Mesendoderm (in vitro differentiated cells): Measurements from ENCODE around the gene TERF2IP.

Experiments used
- DNase-seq: peaks from one replicate; pipeline ENCODE4 v3.0.0; 2013
- H2AK5ac ChIP-seq: 2 replicates; pipeline ENCODE4 v1.6.1; 2013; ENCODE audit warnings: low read length, inconsistent platforms
- H2BK120ac ChIP-seq: 2 replicates; pipeline ENCODE4 v1.6.1; 2013; ENCODE audit warnings: low read depth, mild to moderate bottlenecking, low read length, moderate library complexity, mixed read lengths
- H2BK15ac ChIP-seq: replicated peaks from 2 replicates; pipeline ENCODE4 v1.6.1; 2013; ENCODE audit warnings: low read depth, mild to moderate bottlenecking, moderate library complexity
- H2BK5ac ChIP-seq: 2 replicates; pipeline ENCODE4 v1.6.1; 2013; ENCODE audit warnings: low read length, inconsistent platforms
- H3K18ac ChIP-seq: 2 replicates; pipeline ENCODE4 v1.6.1; 2013; ENCODE audit warnings: mild to moderate bottlenecking, low read length, mixed read lengths
- H3K23ac ChIP-seq: one replicate; pipeline ENCODE4 v1.6.1; 2013; ENCODE audit warnings: low read length
- H3K27ac ChIP-seq: 2 replicates; pipeline ENCODE4 v1.5.1; 2013; ENCODE audit warnings: low read depth, mild to moderate bottlenecking, inconsistent platforms, low read length, moderate library complexity
- H3K27me3 ChIP-seq: 2 replicates; pipeline ENCODE4 v1.6.1; 2013; ENCODE audit warnings: low read length, control low read depth, mild to moderate bottlenecking, inconsistent platforms; ENCODE audit not compliant: insufficient read depth, poor library complexity
- H3K36me3 ChIP-seq: 2 replicates; pipeline ENCODE4 v1.6.1; 2013; ENCODE audit warnings: low read length, inconsistent platforms; ENCODE audit not compliant: control insufficient read depth, insufficient read depth
- H3K4ac ChIP-seq: one replicate; pipeline ENCODE4 v1.6.1; 2013; ENCODE audit warnings: low read depth, mild to moderate bottlenecking, low read length, moderate library complexity
- H3K4me1 ChIP-seq: 2 replicates; pipeline ENCODE4 v1.6.1; 2013; ENCODE audit warnings: low read depth, low read length, inconsistent platforms; ENCODE audit not compliant: control insufficient read depth
- H3K4me2 ChIP-seq: 2 replicates; pipeline ENCODE4 v1.6.1; 2013; ENCODE audit warnings: low read length
- H3K4me3 ChIP-seq: 2 replicates; pipeline ENCODE4 v1.5.1; 2013; ENCODE audit warnings: mild to moderate bottlenecking, low read length
- H3K56ac ChIP-seq: one replicate; pipeline ENCODE4 v1.6.1; 2013; ENCODE audit warnings: low read length
- H3K79me1 ChIP-seq: 2 replicates; pipeline ENCODE4 v1.6.1; 2013; ENCODE audit warnings: low read length, inconsistent platforms
- H3K79me2 ChIP-seq: 2 replicates; pipeline ENCODE4 v1.6.1; 2013; ENCODE audit warnings: mild to moderate bottlenecking, low read length; ENCODE audit not compliant: control insufficient read depth, insufficient read depth
- H3K9ac ChIP-seq: 2 replicates; pipeline ENCODE4 v1.6.1; 2013; ENCODE audit warnings: low read length, inconsistent platforms
- H4K5ac ChIP-seq: one replicate; pipeline ENCODE4 v1.6.1; 2013; ENCODE audit warnings: low read length
- H4K8ac ChIP-seq: one replicate; pipeline ENCODE4 v1.6.1; 2013; ENCODE audit warnings: low read depth, mild to moderate bottlenecking, control low read depth, low read length, moderate library complexity
- WGBS: extraction: QIAGEN DNeasy Blood & Tissue Kit; methylation state at CpG from one replicate; pipeline ENCODE4 v1.1.7; 2013; ENCODE audit warnings: low lambda C conversion rate, missing lambda C conversion rate; ENCODE audit not compliant: insufficient coverage; ENCODE audit errors: extremely low coverage; 5-methylcytosine and 5-hydroxymethylcytosine counted together

Gene TERF2IP

DNA sequence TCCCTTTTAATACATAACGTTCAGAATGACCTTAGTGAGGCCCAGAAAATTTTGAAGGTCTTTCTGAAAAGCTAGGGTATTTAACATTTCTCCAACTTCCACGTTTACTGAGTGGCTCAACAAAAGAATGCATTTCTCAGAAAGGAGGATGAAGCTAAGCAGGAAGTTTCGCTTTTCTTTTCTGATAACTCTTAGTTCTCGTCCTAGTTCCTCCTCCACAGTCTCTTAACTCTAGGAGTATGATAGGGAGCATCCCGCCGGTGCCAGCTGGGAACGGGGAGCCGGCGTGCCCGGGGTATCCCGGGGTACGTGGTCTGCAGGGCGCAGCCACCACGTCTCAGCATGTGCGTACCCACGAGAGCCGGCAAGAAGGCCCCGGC is 471 bp upstream of the TERF2IP start:
- H4K5ac ChIP-seq = no peak overlapping the region
- no CpG with 5 or more reads among the region's 18 CpGs for WGBS
- peak overlapping the region; percentile 98 for H3K56ac ChIP-seq
- peaks cover 14% of the 10 kb centered on the region for H3K79me1 ChIP-seq
- H2AK5ac ChIP-seq = no peak overlapping the region
- H3K23ac ChIP-seq = peak overlapping the region; percentile 29
- peaks cover 3% of the 10 kb centered on the region for H3K4me1 ChIP-seq
- no peak overlapping the region for H3K18ac ChIP-seq
- H2BK5ac ChIP-seq = peak overlapping the region; percentile 21
- H3K9ac ChIP-seq = peak overlapping the region; percentile 98
- no peaks in the 10 kb centered on the region for H3K27me3 ChIP-seq
- H2BK120ac ChIP-seq = no peak overlapping the region
- peak overlapping the region; percentile 98 for H3K4me3 ChIP-seq
- H4K8ac ChIP-seq = no peak overlapping the region
- H3K4me2 ChIP-seq = peak overlapping the region; percentile 96
- peak overlapping the region; percentile 83 for H3K4ac ChIP-seq
- no peak for DNase-seq
- H3K27ac ChIP-seq = no peak overlapping the region
- H3K36me3 ChIP-seq = no peaks in the 10 kb centered on the region
- peaks cover 68% of the 10 kb centered on the region for H3K79me2 ChIP-seq
- no peak overlapping the region for H2BK15ac ChIP-seq

GRCh38 chr16:75648265-75649076 is 898 bp downstream of the TERF2IP start:
- H3K27me3 ChIP-seq = no peaks in the 10 kb centered on the region
- no peak overlapping the region for H2AK5ac ChIP-seq
- H2BK5ac ChIP-seq = peak overlapping the region; percentile 12
- H3K9ac ChIP-seq = peak overlapping the region; percentile 92
- DNase-seq = peak; percentile 87
- no peaks in the 10 kb centered on the region for H3K36me3 ChIP-seq
- no CpG with 5 or more reads among the region's 62 CpGs for WGBS
- H3K27ac ChIP-seq = peak overlapping the region; percentile 57
- H3K4ac ChIP-seq = peak overlapping the region; percentile 64
- peaks cover 63% of the 10 kb centered on the region for H3K79me2 ChIP-seq
- H3K4me2 ChIP-seq = peak overlapping the region; percentile 85
- H3K23ac ChIP-seq = no peak overlapping the region
- peak overlapping the region; percentile 95 for H3K4me3 ChIP-seq
- no peak overlapping the region for H4K8ac ChIP-seq
- H3K79me1 ChIP-seq = peaks cover 10% of the 10 kb centered on the region
- H3K56ac ChIP-seq = peak overlapping the region; percentile 98
- peaks cover 3% of the 10 kb centered on the region for H3K4me1 ChIP-seq
- peak overlapping the region; percentile 62 for H3K18ac ChIP-seq
- no peak overlapping the region for H2BK120ac ChIP-seq
- H4K5ac ChIP-seq = no peak overlapping the region
- no peak overlapping the region for H2BK15ac ChIP-seq

DNA sequence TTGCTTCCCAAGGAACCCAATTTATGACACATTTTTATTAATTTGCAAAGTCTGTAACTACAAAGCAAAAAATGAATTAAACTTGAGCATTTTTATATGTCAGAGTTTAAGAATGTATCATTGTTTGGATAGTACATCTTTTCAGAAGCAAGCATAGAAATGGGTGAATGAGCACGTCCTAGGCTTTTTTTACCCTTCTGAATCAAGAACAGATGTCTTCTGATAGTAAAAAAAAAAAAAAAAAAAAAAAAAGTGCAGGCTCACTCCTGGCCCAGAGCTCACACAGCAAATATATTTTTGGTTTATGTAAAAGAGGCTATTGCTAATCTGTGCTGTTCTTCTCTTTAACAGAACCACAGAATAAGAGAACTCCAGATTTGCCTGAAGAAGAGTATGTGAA is 6.3 kb downstream of the TERF2IP start:
- H3K79me1 ChIP-seq = peaks cover 3% of the 10 kb centered on the region
- H3K4me1 ChIP-seq = peaks cover 3% of the 10 kb centered on the region
- H3K9ac ChIP-seq = no peak overlapping the region
- no peak overlapping the region for H3K23ac ChIP-seq
- H3K27me3 ChIP-seq = no peaks in the 10 kb centered on the region
- no peak overlapping the region for H4K5ac ChIP-seq
- H2AK5ac ChIP-seq = no peak overlapping the region
- no peak overlapping the region for H3K4ac ChIP-seq
- H3K79me2 ChIP-seq = peaks cover 24% of the 10 kb centered on the region
- H3K4me2 ChIP-seq = no peak overlapping the region
- no peak overlapping the region for H3K27ac ChIP-seq
- no CpG with 5 or more reads among the region's 1 CpG for WGBS
- H4K8ac ChIP-seq = no peak overlapping the region
- DNase-seq = no peak
- H3K36me3 ChIP-seq = no peaks in the 10 kb centered on the region
- H2BK120ac ChIP-seq = no peak overlapping the region
- H3K56ac ChIP-seq = no peak overlapping the region
- no peak overlapping the region for H3K18ac ChIP-seq
- no peak overlapping the region for H3K4me3 ChIP-seq
- no peak overlapping the region for H2BK5ac ChIP-seq
- H2BK15ac ChIP-seq = no peak overlapping the region

DNA sequence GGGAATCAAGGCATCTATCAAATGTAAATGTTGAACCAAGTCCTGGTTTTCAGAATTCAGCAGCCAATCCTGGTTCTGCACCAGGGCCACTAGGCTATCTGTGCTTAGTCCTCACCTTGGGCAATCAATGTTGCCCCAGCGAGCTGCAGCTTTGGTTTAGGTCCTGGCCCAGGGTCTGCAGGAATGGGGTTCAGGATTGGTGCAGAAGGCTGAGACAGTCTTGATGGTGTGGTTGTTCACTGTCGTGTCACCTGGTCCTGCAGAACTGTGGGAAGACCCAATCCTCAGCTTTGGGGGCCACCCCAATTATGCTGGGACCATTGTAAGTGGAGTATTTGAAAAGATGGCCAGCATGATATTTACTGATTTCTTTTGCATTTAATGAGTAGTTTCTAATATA is 10.6 kb downstream of the TERF2IP start:
- Histone ChIP-seq H3K4ac (no peak overlapping the region), H3K9ac (no peak overlapping the region), H3K79me2 (no peaks in the 10 kb centered on the region), H2BK15ac (no peak overlapping the region), H3K18ac (no peak overlapping the region), H2AK5ac (no peak overlapping the region), H3K4me1 (no peaks in the 10 kb centered on the region), H3K79me1 (peaks cover 2% of the 10 kb centered on the region), H3K27me3 (no peaks in the 10 kb centered on the region), H2BK5ac (no peak overlapping the region), H3K23ac (no peak overlapping the region), H3K27ac (no peak overlapping the region), H3K4me2 (no peak overlapping the region), H3K36me3 (no peaks in the 10 kb centered on the region), H4K5ac (no peak overlapping the region), H3K4me3 (no peak overlapping the region), H2BK120ac (no peak overlapping the region), H3K56ac (no peak overlapping the region), H4K8ac (no peak overlapping the region)
- WGBS = no CpG with 5 or more reads among the region's 2 CpGs
- DNase-seq = no peak

GRCh38 chr16:75660321-75660720 is 12.7 kb downstream of the TERF2IP start:
- Histone ChIP-seq H3K4me3 (no peak overlapping the region), H4K8ac (no peak overlapping the region), H3K4ac (no peak overlapping the region), H2BK5ac (no peak overlapping the region), H4K5ac (no peak overlapping the region), H3K27me3 (no peaks in the 10 kb centered on the region), H3K4me1 (no peaks in the 10 kb centered on the region), H3K9ac (no peak overlapping the region), H3K79me1 (peaks cover 2% of the 10 kb centered on the region), H3K4me2 (no peak overlapping the region), H2BK15ac (no peak overlapping the region), H2AK5ac (no peak overlapping the region), H3K27ac (no peak overlapping the region), H3K18ac (no peak overlapping the region), H3K56ac (no peak overlapping the region), H3K79me2 (no peaks in the 10 kb centered on the region), H3K36me3 (no peaks in the 10 kb centered on the region), H3K23ac (no peak overlapping the region), H2BK120ac (no peak overlapping the region)
- DNase-seq = no peak
- no CpG with 5 or more reads among the region's 6 CpGs for WGBS
